ENCODE results near the gene SCN4B. TPM values are rescaled to one million over a fixed set of nuclear protein-coding genes. Genes with fewer than 3 reads are reported as not detected.
"Not testable (repeated sequence)": the region's sequence is repeated elsewhere in the genome, so short reads cannot be mapped to it uniquely, and the experiment has no call there.

SCN4B gene, protein sequence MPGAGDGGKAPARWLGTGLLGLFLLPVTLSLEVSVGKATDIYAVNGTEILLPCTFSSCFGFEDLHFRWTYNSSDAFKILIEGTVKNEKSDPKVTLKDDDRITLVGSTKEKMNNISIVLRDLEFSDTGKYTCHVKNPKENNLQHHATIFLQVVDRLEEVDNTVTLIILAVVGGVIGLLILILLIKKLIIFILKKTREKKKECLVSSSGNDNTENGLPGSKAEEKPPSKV
- 1.2 TPM for total RNA-seq (ENCODE audit: insufficient read depth, low replicate concordance)

DNA sequence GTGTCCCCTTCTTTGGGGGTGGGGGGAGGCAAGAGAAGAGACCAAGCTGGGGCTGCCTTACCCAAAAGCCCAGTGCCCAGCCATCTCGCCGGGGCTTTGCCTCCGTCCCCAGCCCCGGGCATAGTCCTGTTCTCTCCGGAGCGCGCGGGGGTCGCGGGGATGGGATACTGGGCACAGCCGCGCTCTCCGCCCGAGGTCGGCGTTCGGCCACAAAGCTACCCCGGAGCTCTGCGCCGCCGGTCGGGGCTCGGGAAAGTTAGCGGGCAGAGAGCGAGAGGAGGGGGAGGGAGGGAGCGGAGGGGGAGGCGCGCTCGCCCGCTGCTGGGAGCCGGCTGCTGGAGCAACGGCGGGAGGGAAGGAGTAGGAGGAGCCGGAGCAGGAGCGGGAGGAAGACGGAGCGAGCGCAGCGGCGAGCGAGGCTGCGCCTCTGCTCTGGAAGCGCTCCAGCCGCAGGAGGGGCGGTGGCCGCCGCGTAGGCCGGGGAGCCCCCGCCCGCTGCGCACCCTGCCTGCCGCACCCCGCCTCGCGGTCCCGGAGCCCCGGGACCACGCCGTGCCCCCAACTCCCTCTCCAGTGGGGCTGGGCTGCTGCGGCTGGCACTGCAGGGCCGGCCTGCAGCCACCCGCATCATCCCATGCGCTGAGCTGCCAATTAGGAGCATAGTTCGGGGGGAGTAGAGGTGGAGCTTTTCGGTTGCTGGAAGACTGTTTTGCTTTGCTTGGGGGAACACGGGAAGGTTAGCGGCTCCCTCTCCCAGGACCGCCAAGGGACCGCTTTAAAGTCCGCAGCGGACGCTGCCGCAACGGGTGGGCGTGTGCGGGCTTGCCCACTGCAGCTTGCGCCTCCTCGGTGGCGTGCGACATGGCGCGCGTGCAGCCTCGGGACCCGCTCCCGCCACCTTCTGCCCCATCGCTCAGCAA lies at the start of gene SCN4B:
Gene SCN4B (minus strand): TSS at position 272 of the 920 bp plus-strand sequence. CDS start 150 bp downstream, at position 122.
- peak; percentile 83 for DNase-seq (ENCODE audit: low spot score)

- DNase-seq (ENCODE audit: low spot score) = no peak
Observed at GRCh38 chr11:118201966-118202365, 49.3 kb upstream of the SCN4B start.

DNA sequence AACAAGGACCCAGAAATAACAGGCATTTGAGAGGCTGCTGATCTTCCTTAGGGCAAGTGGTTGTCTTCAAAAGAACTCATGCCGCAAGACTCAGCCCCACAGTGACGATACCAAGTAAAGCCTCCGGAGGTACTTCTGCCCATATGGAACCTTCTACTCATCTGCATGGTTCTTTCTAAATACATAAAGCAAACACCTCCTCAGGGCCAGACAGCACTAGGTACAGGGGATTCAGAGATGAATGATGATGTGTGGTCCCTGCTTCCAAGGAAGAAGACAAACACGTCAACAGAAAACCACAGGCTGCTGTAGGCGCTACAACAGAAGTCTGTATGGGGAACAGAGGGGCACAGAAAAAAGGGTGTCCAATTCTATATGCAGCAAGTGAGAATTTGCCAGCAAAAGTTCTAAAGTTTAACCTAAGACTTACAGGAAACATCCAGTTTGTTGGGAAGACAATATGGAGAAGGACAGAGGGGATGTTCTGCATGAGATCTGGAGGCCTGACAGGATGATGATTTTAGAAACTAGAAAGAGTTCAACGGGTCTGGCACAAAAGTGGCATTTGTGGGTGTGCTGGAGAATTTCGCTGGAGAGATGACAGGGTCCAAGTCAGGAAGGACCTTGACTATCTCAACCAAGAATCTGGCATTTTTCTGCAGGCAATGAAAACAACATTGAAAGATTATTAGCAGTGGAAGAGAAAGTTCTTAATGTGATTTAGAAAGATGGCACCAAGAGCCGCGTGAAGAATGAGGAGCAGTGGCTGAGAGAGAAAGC lies 48.5 kb upstream of the SCN4B start:
- DNase-seq (ENCODE audit: low spot score) = no peak

DNA sequence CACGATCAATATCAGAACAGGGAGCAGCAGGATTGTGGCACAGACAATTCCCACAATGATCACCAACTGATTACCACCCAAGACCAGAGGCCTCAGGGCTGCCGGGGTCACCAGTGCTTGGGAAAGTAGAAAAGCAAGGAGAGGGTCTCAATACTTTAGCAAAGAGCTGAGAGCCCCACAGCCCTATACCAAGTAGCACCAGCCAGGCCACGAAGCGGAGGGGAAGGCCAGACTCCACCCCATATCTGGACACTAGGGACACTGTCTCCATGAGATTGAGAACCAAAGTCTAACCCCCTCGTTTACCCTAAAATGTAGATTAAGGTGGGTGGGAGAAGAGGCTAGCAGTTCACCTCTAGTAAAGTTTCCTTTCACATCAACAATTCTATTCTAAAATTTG lies 47.9 kb upstream of the SCN4B start:
- DNase-seq (ENCODE audit: low spot score) = no peak

DNA sequence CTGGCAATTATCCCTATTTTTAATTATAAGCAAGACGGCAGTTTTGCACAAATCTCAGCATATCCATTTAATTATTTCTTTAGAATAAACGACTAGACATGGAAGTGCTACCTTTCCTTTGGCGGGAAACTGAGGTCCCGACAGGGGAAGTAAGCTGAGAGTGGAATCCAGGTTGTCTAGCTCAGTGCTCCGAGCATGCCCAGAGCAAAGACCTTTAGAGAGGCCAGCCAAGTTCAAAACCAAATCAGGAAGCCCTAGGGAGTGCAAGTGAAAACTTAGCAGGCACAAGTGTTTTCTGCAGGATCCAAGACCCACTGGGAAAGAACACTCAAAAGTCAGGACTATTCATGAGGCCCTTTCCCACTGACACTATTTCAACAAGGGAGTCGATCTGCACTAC lies 46.5 kb upstream of the SCN4B start:
- no peak for DNase-seq (ENCODE audit: low spot score)

GRCh38 chr11:118198370-118198769 lies 45.7 kb upstream of the SCN4B start:
- peak; percentile 82 for DNase-seq (ENCODE audit: low spot score)

DNA sequence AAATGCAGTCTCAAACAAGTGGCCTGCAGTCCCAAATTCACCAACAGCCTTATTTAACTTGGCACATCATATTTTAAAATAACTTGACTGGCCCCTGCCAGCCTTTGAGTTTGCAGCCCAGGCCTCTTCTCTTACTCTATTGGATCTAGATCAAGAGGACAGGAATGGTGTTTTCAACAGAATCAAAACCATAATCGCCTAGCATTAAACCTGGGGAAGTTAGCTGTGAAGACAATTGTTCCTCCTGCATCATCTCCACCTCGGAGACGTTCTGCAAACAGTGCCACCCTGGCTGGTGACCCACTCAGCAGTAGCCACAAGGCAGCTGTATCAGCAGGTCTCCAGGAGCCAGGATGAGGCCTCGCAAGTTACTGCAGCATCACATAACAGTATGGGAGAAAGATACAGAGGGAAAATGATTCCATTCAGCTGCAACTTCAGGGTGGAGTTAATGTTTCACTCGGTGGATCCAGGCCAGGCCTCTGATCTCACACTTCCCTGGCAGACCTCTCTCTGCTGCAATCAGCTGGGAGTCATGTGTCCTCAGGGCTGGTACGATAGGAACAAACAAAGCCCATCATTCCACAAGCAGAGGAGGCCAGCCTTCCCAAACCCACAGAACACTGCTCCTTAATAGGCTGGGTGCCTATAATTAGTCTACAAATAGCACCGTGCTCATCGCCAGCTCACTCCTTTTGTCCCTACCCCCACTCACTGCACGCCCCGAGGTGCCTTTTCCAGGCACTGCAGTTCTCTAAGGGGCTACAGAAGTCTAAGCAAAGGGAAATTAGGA lies 42.4 kb upstream of the SCN4B start:
- peak; percentile 95 for DNase-seq (ENCODE audit: low spot score)

DNA sequence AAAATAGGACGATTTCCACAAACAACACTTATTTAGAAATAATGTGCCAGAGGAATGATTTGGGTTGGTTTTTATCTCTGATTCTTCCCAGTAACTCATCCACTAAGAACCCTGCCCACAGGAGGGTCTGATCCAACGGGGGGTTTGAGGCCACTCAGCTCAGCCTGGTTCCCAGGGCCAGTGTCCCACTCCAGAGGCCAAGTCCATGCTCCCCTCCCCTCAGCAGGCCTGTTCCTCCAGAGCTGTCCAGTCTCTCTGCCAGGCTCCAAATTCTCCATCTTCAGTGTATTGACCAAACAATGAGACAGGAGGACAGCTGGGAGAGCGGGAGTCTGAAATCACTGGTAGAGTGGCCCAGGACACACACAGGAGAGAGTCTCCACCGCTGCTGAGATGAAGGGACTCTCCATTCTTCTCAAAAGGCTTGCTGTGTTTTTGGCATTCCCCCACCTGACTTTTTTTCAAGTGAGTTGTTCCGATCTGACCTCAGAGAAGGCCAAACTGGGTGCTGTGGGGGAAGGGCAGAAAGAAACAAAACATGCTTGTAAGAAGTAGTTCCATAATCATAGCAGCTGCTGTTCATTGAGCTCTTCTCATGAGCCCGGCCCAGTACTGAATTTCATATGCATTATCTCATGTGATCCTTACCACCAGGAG lies 41.4 kb upstream of the SCN4B start:
- DNase-seq (ENCODE audit: low spot score) = no peak

GRCh38 chr11:118192817-118193216 lies 40.2 kb upstream of the SCN4B start:
- not testable (repeated sequence) for DNase-seq (ENCODE audit: low spot score)

- not testable (repeated sequence) for DNase-seq (ENCODE audit: low spot score)
Observed at GRCh38 chr11:118190942-118191506, 38.4 kb upstream of the SCN4B start.

GRCh38 chr11:118186346-118187107 lies 33.9 kb upstream of the SCN4B start:
- DNase-seq (ENCODE audit: low spot score) = no peak

GRCh38 chr11:118184784-118185579 lies 32.4 kb upstream of the SCN4B start:
- DNase-seq (ENCODE audit: low spot score) = no peak

- not testable (repeated sequence) for DNase-seq (ENCODE audit: low spot score)
Observed at GRCh38 chr11:118183691-118184090, 31.1 kb upstream of the SCN4B start.

DNA sequence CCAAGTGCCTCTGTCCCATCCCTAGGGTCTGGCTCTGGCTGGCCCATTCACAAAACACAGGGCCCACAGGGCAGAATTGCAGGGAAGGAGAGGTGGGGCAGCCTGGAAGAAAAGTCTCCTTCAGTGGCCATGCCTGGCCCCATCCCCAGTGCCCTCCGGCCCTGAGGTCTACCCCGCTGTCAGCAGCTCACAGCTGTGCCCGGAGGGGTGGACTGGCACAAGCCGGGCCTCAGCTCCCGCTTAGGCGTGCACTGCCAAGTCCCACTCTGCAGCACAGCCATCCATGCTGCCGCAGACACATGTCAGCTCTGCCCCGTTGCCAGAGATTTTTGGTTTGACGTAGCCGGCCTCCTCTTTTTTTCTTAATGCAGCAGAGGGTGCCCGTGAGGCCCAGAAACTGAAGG lies 27.7 kb upstream of the SCN4B start:
- DNase-seq (ENCODE audit: low spot score) = peak; percentile 93

- DNase-seq (ENCODE audit: low spot score) = no peak
Observed at GRCh38 chr11:118176778-118177134, 24.1 kb upstream of the SCN4B start.

DNA sequence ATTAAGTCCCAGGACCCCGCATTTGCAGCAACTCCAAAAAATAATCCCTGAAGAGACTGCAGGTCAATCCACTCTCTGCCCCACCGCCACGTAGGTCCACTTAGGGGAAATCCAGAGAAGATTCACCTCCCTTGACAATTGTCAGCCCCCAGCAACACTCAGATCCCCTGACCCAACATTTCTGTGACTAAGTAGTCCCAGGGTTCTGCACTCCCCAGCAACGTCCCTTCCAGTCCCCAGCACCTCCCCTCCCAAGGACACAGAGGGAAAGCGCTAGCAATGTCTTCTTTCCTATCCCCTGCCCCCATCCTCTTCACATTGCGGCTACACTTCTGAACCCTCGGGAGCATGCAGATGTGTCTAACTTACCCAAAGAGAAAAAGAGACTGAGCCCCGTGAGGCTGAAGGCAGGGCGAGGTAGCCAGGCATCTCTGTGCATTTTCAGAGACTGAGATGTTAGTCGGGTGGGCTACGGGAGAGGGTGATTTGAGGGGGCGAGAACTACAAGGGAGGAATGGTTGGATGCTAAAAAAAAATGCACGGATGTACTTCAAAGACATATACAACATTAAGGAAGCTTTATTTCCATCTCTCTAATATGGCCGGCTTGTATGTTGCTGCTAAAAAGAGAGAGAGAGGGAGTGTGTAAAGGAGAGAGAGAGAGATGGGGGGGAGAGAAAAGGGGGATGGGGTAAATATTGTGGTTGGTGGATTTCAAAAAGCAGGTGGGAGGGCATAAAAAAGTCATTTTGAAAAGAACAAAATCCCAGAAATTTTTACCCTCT lies 23.6 kb upstream of the SCN4B start, which contains the start of gene SCN2B:
Gene SCN2B (minus strand): TSS at position 647 of the 785 bp plus-strand sequence. CDS start 208 bp downstream, at position 439.
- peak; percentile 69 for DNase-seq (ENCODE audit: low spot score)

All from umbilical cord (tissue), 2 donors.